Neural progenitor cell (in vitro differentiated cells): Measurements from ENCODE around the gene COL21A1.

Experiments
- EZH2 ChIP-seq: fragments of 200-600 bp; sonication (generic); IDR thresholded peaks from 2 replicates; pipeline ENCODE4 v1.6.1; 2017; ENCODE audit warnings: antibody characterized with exemption, mild to moderate bottlenecking, moderate library complexity
- TF ChIP-seq, protein P1 (sequence below): fragments of 200-600 bp; sonication (generic); IDR thresholded peaks from 2 replicates; pipeline ENCODE4 v1.5.1; 2017; ENCODE audit warnings: antibody characterized with exemption, mild to moderate bottlenecking

- TF ChIP-seq, protein P1, sequence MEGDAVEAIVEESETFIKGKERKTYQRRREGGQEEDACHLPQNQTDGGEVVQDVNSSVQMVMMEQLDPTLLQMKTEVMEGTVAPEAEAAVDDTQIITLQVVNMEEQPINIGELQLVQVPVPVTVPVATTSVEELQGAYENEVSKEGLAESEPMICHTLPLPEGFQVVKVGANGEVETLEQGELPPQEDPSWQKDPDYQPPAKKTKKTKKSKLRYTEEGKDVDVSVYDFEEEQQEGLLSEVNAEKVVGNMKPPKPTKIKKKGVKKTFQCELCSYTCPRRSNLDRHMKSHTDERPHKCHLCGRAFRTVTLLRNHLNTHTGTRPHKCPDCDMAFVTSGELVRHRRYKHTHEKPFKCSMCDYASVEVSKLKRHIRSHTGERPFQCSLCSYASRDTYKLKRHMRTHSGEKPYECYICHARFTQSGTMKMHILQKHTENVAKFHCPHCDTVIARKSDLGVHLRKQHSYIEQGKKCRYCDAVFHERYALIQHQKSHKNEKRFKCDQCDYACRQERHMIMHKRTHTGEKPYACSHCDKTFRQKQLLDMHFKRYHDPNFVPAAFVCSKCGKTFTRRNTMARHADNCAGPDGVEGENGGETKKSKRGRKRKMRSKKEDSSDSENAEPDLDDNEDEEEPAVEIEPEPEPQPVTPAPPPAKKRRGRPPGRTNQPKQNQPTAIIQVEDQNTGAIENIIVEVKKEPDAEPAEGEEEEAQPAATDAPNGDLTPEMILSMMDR: no peak
- no peak for TF ChIP-seq EZH2
These were observed 98.7 kb downstream of the COL21A1 start for GRCh38 chr6:56148488-56149186.
